IMR-90 (cell line): Measurements from ENCODE around the gene SLC15A3. TPM values are rescaled to one million over a fixed set of nuclear protein-coding genes. Genes with fewer than 3 reads are reported as not detected.

Source experiments
- ATAC-seq: fragments of 200-7000 bp; cut with Tn5 transposase; 2 replicates; pipeline ENCODE4 v1.9.1; 2020; ENCODE audit warnings: low read depth, mild to moderate bottlenecking, moderate library complexity
- BruUV-seq: library from RNA; stranded (reverse); fragments of 400-500 nt; replicated peaks from 2 replicates; lab custom pipeline; 2021; lab: Mats Ljungman, UMichigan
- CTCF ChIA-PET: fragments of 300-600 bp; formaldehyde crosslinking; extraction: SDS; loops from one replicate; lab custom pipeline; 2021; ENCODE audit warnings: antibody characterized with exemption; lab: Yijun Ruan, JAX
- POLR2A ChIA-PET: fragments of 300-600 bp; sonication (Branson Sonifier 250); formaldehyde crosslinking; loops from one replicate; lab custom pipeline; 2022; ENCODE audit warnings: antibody characterized with exemption; ENCODE audit not compliant: unreplicated experiment; lab: Charles Lee
- DNase-seq: peaks from one replicate; pipeline ENCODE4 v3.0.0; 2013
- H2AFZ ChIP-seq: replicated peaks from 2 replicates; pipeline ENCODE3; 2013; ENCODE audit warnings: low read length, mild to moderate bottlenecking; ENCODE audit not compliant: poor library complexity
- H2AK5ac ChIP-seq: 2 replicates; pipeline ENCODE4 v1.6.1; 2013; ENCODE audit warnings: low read depth, low read length, inconsistent platforms
- H2AK9ac ChIP-seq: replicated peaks from 2 replicates; pipeline ENCODE3; 2013; ENCODE audit warnings: mild to moderate bottlenecking, low read depth, low read length, moderate library complexity; ENCODE audit not compliant: poor library complexity
- H2BK120ac ChIP-seq: 2 replicates; pipeline ENCODE4 v1.6.1; 2013; ENCODE audit warnings: low read depth, low read length, inconsistent platforms
- H2BK15ac ChIP-seq: 3 replicates; pipeline ENCODE4 v1.6.1; 2013; ENCODE audit warnings: low read depth, low read length, inconsistent platforms
- H2BK20ac ChIP-seq: 2 replicates; pipeline ENCODE4 v1.6.1; 2013; ENCODE audit warnings: low read depth, mild to moderate bottlenecking, inconsistent platforms, low read length, moderate library complexity
- H2BK5ac ChIP-seq: 2 replicates; pipeline ENCODE4 v1.6.1; 2013; ENCODE audit warnings: mild to moderate bottlenecking, low read depth, low read length, inconsistent platforms; ENCODE audit not compliant: poor library complexity, severe bottlenecking
- H3K14ac ChIP-seq: replicated peaks from 2 replicates; pipeline ENCODE4 v1.6.1; 2013; ENCODE audit warnings: low read depth, low read length, inconsistent platforms
- H3K18ac ChIP-seq: 2 replicates; pipeline ENCODE4 v1.6.1; 2013; ENCODE audit warnings: low read depth, low read length, control low read depth
- H3K23ac ChIP-seq: 2 replicates; pipeline ENCODE4 v1.6.1; 2013; ENCODE audit warnings: low read depth, low read length, inconsistent platforms
- H3K27ac ChIP-seq: 2 replicates; pipeline ENCODE4 v1.5.1; 2013; ENCODE audit warnings: mild to moderate bottlenecking, control low read depth, low read length; ENCODE audit not compliant: insufficient read depth
- H3K27me3 ChIP-seq: 2 replicates; pipeline ENCODE4 v1.6.1; 2013; ENCODE audit warnings: low read length; ENCODE audit not compliant: control insufficient read depth, insufficient read depth
- H3K36me3 ChIP-seq: 2 replicates; pipeline ENCODE4 v1.6.1; 2013; ENCODE audit warnings: low read length, mixed read lengths; ENCODE audit not compliant: control insufficient read depth, insufficient read depth
- H3K4ac ChIP-seq: 2 replicates; pipeline ENCODE4 v1.6.1; 2013; ENCODE audit warnings: low read depth, low read length, inconsistent platforms
- H3K4me1 ChIP-seq: 2 replicates; pipeline ENCODE4 v1.6.1; 2013; ENCODE audit warnings: low read length, mixed read lengths; ENCODE audit not compliant: control insufficient read depth, insufficient read depth
- H3K4me2 ChIP-seq: 2 replicates; pipeline ENCODE4 v1.6.1; 2013; ENCODE audit warnings: low read depth, mild to moderate bottlenecking, control low read depth, low read length, moderate library complexity
- H3K4me3 ChIP-seq: 2 replicates; pipeline ENCODE4 v1.5.1; 2013; ENCODE audit warnings: low read depth, mild to moderate bottlenecking, control low read depth, low read length, moderate library complexity; ENCODE audit not compliant: insufficient read depth
- H3K56ac ChIP-seq: 2 replicates; pipeline ENCODE4 v1.6.1; 2013; ENCODE audit warnings: low read length, inconsistent platforms; ENCODE audit not compliant: insufficient read depth; ENCODE audit errors: extremely low read depth
- H3K79me1 ChIP-seq, 2 experiments: 2 replicates each; pipeline ENCODE4 v1.6.1; 2013; ENCODE audit warnings: low read length in 2 of 2, inconsistent platforms in 1 of 2, low read depth in 1 of 2
- H3K9ac ChIP-seq: 2 replicates; pipeline ENCODE4 v1.6.1; 2013; ENCODE audit warnings: low read depth, low read length, control low read depth
- H3K9me1 ChIP-seq: 2 replicates; pipeline ENCODE4 v1.6.1; 2013; ENCODE audit warnings: low read length, inconsistent platforms; ENCODE audit not compliant: insufficient read depth
- H3K9me3 ChIP-seq: 2 replicates; pipeline ENCODE4 v1.6.1; 2013; ENCODE audit warnings: low read length; ENCODE audit not compliant: control insufficient read depth, insufficient read depth
- H4K20me1 ChIP-seq: 2 replicates; pipeline ENCODE4 v1.6.1; 2013; ENCODE audit warnings: low read length, inconsistent platforms; ENCODE audit not compliant: insufficient read depth
- H4K5ac ChIP-seq: 2 replicates; pipeline ENCODE4 v1.6.1; 2013; ENCODE audit warnings: mild to moderate bottlenecking, low read depth, low read length, control low read depth
- H4K8ac ChIP-seq, 2 experiments: 2 replicates each; pipeline ENCODE4 v1.6.1; 2013; ENCODE audit warnings: low read depth in 2 of 2, low read length in 2 of 2, control low read depth in 1 of 2, inconsistent platforms in 1 of 2
- H4K91ac ChIP-seq: 2 replicates; pipeline ENCODE4 v1.6.1; 2013; ENCODE audit warnings: low read depth, low read length, inconsistent platforms; ENCODE audit not compliant: insufficient read depth
- CEBPB ChIP-seq: IDR thresholded peaks from 2 replicates; pipeline ENCODE4 v1.6.1; 2012; ENCODE audit warnings: low read depth, low read length, improper control_type of control experiment
- CHD1 ChIP-seq: IDR thresholded peaks from 2 replicates; pipeline ENCODE4 v1.6.1; 2012; ENCODE audit warnings: low read depth, low read length, improper control_type of control experiment
- CTCF ChIP-seq: conservative IDR thresholded peaks from 2 replicates; pipeline ENCODE4 v1.5.1; 2012; ENCODE audit warnings: mild to moderate bottlenecking, low read depth, low read length, improper control_type of control experiment
- ELK1 ChIP-seq: fragments of 150-350 bp; IDR thresholded peaks from 2 replicates; pipeline ENCODE4 v1.6.1; 2016; ENCODE audit warnings: low read depth, mild to moderate bottlenecking, low read length, moderate library complexity, borderline replicate concordance
- FOS ChIP-seq: fragments of 150-350 bp; IDR thresholded peaks from 2 replicates; pipeline ENCODE4 v1.6.1; 2016; ENCODE audit warnings: low read depth, low read length
- MAFK ChIP-seq: IDR thresholded peaks from 2 replicates; pipeline ENCODE4 v1.6.1; 2012; ENCODE audit warnings: low read depth, low read length, improper control_type of control experiment
- MAZ ChIP-seq: IDR thresholded peaks from 2 replicates; pipeline ENCODE4 v1.6.1; 2012; ENCODE audit warnings: low read depth, mild to moderate bottlenecking, low read length, improper control_type of control experiment, moderate library complexity, borderline replicate concordance
- POLR2A ChIP-seq: IDR thresholded peaks from 2 replicates; pipeline ENCODE4 v1.6.1; 2012; ENCODE audit warnings: mild to moderate bottlenecking, low read depth, low read length
- RAD21 ChIP-seq: IDR thresholded peaks from 2 replicates; pipeline ENCODE4 v1.6.1; 2012; ENCODE audit warnings: low read length, improper control_type of control experiment
- RCOR1 ChIP-seq: IDR thresholded peaks from 2 replicates; pipeline ENCODE4 v1.6.1; 2012; ENCODE audit warnings: mild to moderate bottlenecking, low read length, improper control_type of control experiment; ENCODE audit not compliant: insufficient replicate concordance
- RFX5 ChIP-seq: IDR thresholded peaks from 2 replicates; pipeline ENCODE4 v1.8.0; 2012; ENCODE audit warnings: low read depth, mild to moderate bottlenecking, low read length, moderate library complexity
- SMC3 ChIP-seq: fragments of 150-350 bp; IDR thresholded peaks from 2 replicates; pipeline ENCODE4 v1.6.1; 2016; ENCODE audit warnings: low read depth, mild to moderate bottlenecking, antibody characterized with exemption, low read length, moderate library complexity
- USF2 ChIP-seq: fragments of 150-350 bp; IDR thresholded peaks from 2 replicates; pipeline ENCODE4 v1.6.1; 2017; ENCODE audit warnings: mild to moderate bottlenecking, antibody characterized with exemption, low read length, low read depth
- WGBS, 2 experiments: methylation state at CpG; one replicate each; pipeline versions ENCODE4 v1.1.5 to v1.1.7; 2013; ENCODE audit warnings: missing lambda C conversion rate in 2 of 2; ENCODE audit not compliant: insufficient read length in 1 of 2; ENCODE audit errors: extremely low coverage in 2 of 2; 5-methylcytosine and 5-hydroxymethylcytosine counted together
- dilution Hi-C: fragments of 300-500 bp; cut with HindIII; formaldehyde crosslinking; loops from one replicate; pipeline ENCODE4 v1.14.3; 2018; ENCODE audit warnings: low sequenced_read_pairs; ENCODE audit not compliant: unreplicated experiment
- in situ Hi-C: fragments of 300-500 bp; cut with MboI; formaldehyde crosslinking; loops from 3 replicates; pipeline ENCODE4 v1.14.3; 2019; ENCODE audit warnings: low sequenced_read_pairs, inconsistent platforms, mixed read lengths
- intact Hi-C: fragments of 100-400 bp; cut with micrococcal nuclease; formaldehyde crosslinking; loops from 2 replicates; pipeline ENCODE4 v1.10.0; 2022
- polyA plus RNA-seq, 3 experiments: library from polyadenylated mRNA; depleted of rRNA; stranded (reverse); fragments of >200 nt; gene quantifications; 2 replicates each; pipeline ENCODE4 v1.2.3, GENCODE V29; 2012; ENCODE audit warnings: low replicate concordance in 1 of 3
- total RNA-seq: library from RNA; depleted of rRNA; stranded (reverse); fragments of >200 nt; gene quantifications from 2 replicates; pipeline ENCODE4 v1.2.3, GENCODE V29; 2012

SLC15A3 gene
- total and polyA plus RNA-seq, 2 of the 4 experiments (the other 2 are of a cell fraction) = 3.2 to 4.4 TPM

GRCh38 chr11:60942219-60942618, 9.8 kb downstream of the SLC15A3 start:
- Histone ChIP-seq H3K79me1 (no peaks in the 10 kb centered on the region), H4K8ac (no peak overlapping the region), H2BK5ac (no peak overlapping the region), H2BK15ac (no peak overlapping the region), H2AFZ (no peak overlapping the region), H3K18ac (no peak overlapping the region), H3K56ac (no peak overlapping the region), H2BK120ac (no peak overlapping the region), H3K27ac (no peak overlapping the region), H3K4me2 (no peak overlapping the region), H3K9me1 (0 out of 2 replicates have a peak, but pooled peaks cover 4% of the 10 kb centered on the region), H4K20me1 (no peaks in the 10 kb centered on the region), H3K23ac (no peak overlapping the region), H3K4me1 (peaks cover 4% of the 10 kb centered on the region; the same call in 1 of the 2 replicates), H3K27me3 (no peaks in the 10 kb centered on the region), H3K4me3 (no peak overlapping the region), H3K9me3 (no peaks in the 10 kb centered on the region), H3K9ac (no peak overlapping the region), H4K91ac (no peak overlapping the region), H2AK9ac (no peak overlapping the region), H2AK5ac (no peak overlapping the region), H3K36me3 (peaks cover 16% of the 10 kb centered on the region), H3K4ac (no peak overlapping the region), H4K5ac (no peak overlapping the region), H2BK20ac (no peak overlapping the region), H3K14ac (no peak overlapping the region)
- no CpG with 5 or more reads among the region's 4 CpGs for whole genome bisulfite sequencing, 2 experiments
- CTCF ChIA-PET = no interaction called here
- in situ Hi-C loops (no loop called here), dilution Hi-C loops (no loop called here), intact Hi-C loops (no loop called here)
- DNase-seq (no peak), ATAC-seq (no peak)
- POLR2A ChIA-PET = no interaction called here
- TF ChIP-seq MAFK (no peak), RAD21 (no peak), SMC3 (no peak), CEBPB (no peak), ELK1 (no peak), RCOR1 (no peak), RFX5 (no peak), FOS (no peak), MAZ (no peak), CTCF (no peak), POLR2A (no peak), CHD1 (no peak), USF2 (no peak)
- no TSS peak for BruUV-seq
